GM19397 (cell line): Measurements from ENCODE around the gene TXNDC11.

Source experiments
- ATAC-seq: cut with Tn5 transposase; IDR thresholded peaks from one replicate; pipeline ENCODE4 v1.9.1; 2021; ENCODE audit warnings: mild to moderate bottlenecking, moderate library complexity; ENCODE audit not compliant: unreplicated experiment

Gene TXNDC11

GRCh38 chr16:11632455-11632939 lies 110.2 kb downstream of the TXNDC11 start:
- no peak for ATAC-seq

GRCh38 chr16:11631214-11631613 lies 111.4 kb downstream of the TXNDC11 start:
- ATAC-seq: no peak

- no peak for ATAC-seq
These were observed 111.9 kb downstream of the TXNDC11 start for GRCh38 chr16:11630768-11631056.

- ATAC-seq: no peak
These were observed 112.5 kb downstream of the TXNDC11 start for GRCh38 chr16:11630046-11630767.
